NB4 (cell line): ENCODE measurements around the gene NEU1.
A peak's percentile ranks its signal among the peaks of the same experiment; 100 is the strongest.

ENCODE experiments used
- DNase-seq: peaks from one replicate; pipeline ENCODE4 v3.0.0; 2010; ENCODE audit warnings: low read depth
- H3K4me3 ChIP-seq: one replicate; pipeline ENCODE4 v1.5.1; 2011; ENCODE audit warnings: mild to moderate bottlenecking, low read depth, low read length, moderate library complexity
- CTCF ChIP-seq: IDR thresholded peaks from one replicate; pipeline ENCODE4 v1.5.1; 2012; ENCODE audit warnings: low read depth, low read length
- MAX ChIP-seq: IDR thresholded peaks from 2 replicates; pipeline ENCODE4 v1.6.1; 2011; ENCODE audit warnings: low read depth, low read length
- MYC ChIP-seq: IDR thresholded peaks from 2 replicates; pipeline ENCODE4 v1.6.1; 2011; ENCODE audit warnings: low read depth, low read length
- POLR2A ChIP-seq: IDR thresholded peaks from 2 replicates; pipeline ENCODE4 v1.6.1; 2011; ENCODE audit warnings: mild to moderate bottlenecking; ENCODE audit not compliant: insufficient read length; ENCODE audit errors: extremely low read depth

The NEU1 gene

GRCh38 chr6:31896493-31896855, 33.9 kb upstream of the NEU1 start:
- TF ChIP-seq CTCF: no peak
- TF ChIP-seq MAX: no peak
- no peak for TF ChIP-seq POLR2A
- peak overlapping the region; percentile 66 for H3K4me3 ChIP-seq
- DNase-seq: no peak

GRCh38 chr6:31892821-31893220, 30.2 kb upstream of the NEU1 start:
- no peak for TF ChIP-seq POLR2A
- TF ChIP-seq CTCF: no peak
- no peak for TF ChIP-seq MAX
- TF ChIP-seq MYC: no peak
- H3K4me3 ChIP-seq: no peak overlapping the region
- DNase-seq: peak; percentile 51

- DNase-seq: no peak
- H3K4me3 ChIP-seq: no peak overlapping the region
- TF ChIP-seq POLR2A (no peak), CTCF (no peak), MAX (no peak), MYC (no peak)
Measured at GRCh38 chr6:31889331-31889972, 26.8 kb upstream of the NEU1 start.

- peak; percentile 84 for TF ChIP-seq CTCF
- no peak for TF ChIP-seq MAX
- no peak overlapping the region for H3K4me3 ChIP-seq
- peak; percentile 46 for DNase-seq
Measured at GRCh38 chr6:31888276-31889258, 25.9 kb upstream of the NEU1 start.

- no peak for DNase-seq
- no peak overlapping the region for H3K4me3 ChIP-seq
- TF ChIP-seq MAX: no peak
- TF ChIP-seq MYC: no peak
- TF ChIP-seq CTCF: no peak
- no peak for TF ChIP-seq POLR2A
Measured at GRCh38 chr6:31887173-31888007, 24.8 kb upstream of the NEU1 start.
